ENCODE results near the gene AP1S1. TPM values are rescaled to one million over a fixed set of nuclear protein-coding genes. Genes with fewer than 3 reads are reported as not detected.

The AP1S1 gene
- total and polyA plus RNA-seq, 2 donors (not counting 1 experiment from before 2014, with no cell fraction given): 10.3 to 16.3 TPM

GRCh38 chr7:101140746-101141382 lies 13.4 kb upstream of the AP1S1 start:
- intact Hi-C loops (cut with micrococcal nuclease): loop anchor here (10.0 kb wide), 1 partner anchor 246 kb away; the partner anchor contains the start of gene ACHE
- Histone ChIP-seq H3K4me2 (replicated peaks; ENCODE audit: low read depth, low read length, poor library complexity, severe bottlenecking) (no peak overlapping the region), H3K4me3 (ENCODE audit: control extremely low read depth in 1 of 5, extremely low read depth in 1 of 5, insufficient read depth in 1 of 5, low read depth in 2 of 5, low read length in 4 of 5) (no peak overlapping the region), H3K27ac (ENCODE audit: low read length in 2 of 2) (no peak overlapping the region), H3K9me3 (ENCODE audit: control extremely low read depth in 1 of 3, control insufficient read depth in 2 of 3, insufficient read depth in 1 of 3, low read length in 2 of 3) (no peaks in the 10 kb centered on the region), H2AFZ (ENCODE audit: insufficient read depth, low read depth, low read length, poor library complexity, severe bottlenecking) (no peak overlapping the region), H3K4me1 (ENCODE audit: control insufficient read depth in 2 of 2, insufficient read depth in 2 of 2, low read length in 2 of 2) (peaks cover 0 to 10% of the 10 kb centered on the region in 2 donors), H3K9ac (ENCODE audit: low read length) (no peak overlapping the region), H3K36me3 (replicated peaks in 1 of 2; ENCODE audit: control extremely low read depth in 1 of 2, control insufficient read depth in 1 of 2, extremely low read depth in 1 of 2, insufficient read depth in 2 of 2, low read length in 1 of 2) (no peaks in the 10 kb centered on the region), H3K79me2 (ENCODE audit: control insufficient read depth, insufficient read depth, low read length) (no peaks in the 10 kb centered on the region), H4K20me1 (ENCODE audit: control insufficient read depth, insufficient read depth, low read length, poor library complexity, severe bottlenecking) (no peaks in the 10 kb centered on the region), H3K27me3 (replicated peaks in 1 of 4; ENCODE audit: control extremely low read depth in 1 of 4, control insufficient read depth in 3 of 4, insufficient read depth in 4 of 4, low read length in 3 of 4) (peaks cover 0 to 18% (median 4%) of the 10 kb centered on the region in 4 experiments)
- WGBS (ENCODE audit: insufficient coverage): 89% methylated on average over 4 of the region's 4 CpGs
- TF ChIP-seq EZH2 (IDR thresholded peaks at IDR 0.05; ENCODE audit: borderline replicate concordance, insufficient read depth, low read depth, low read length, poor library complexity, severe bottlenecking): no peak
- TF ChIP-seq CTCF (IDR thresholded peaks at IDR 0.05): no peak
- H3K27me3 Mint-ChIP-seq: peaks cover 24% of the 10 kb centered on the region
- no peak for DNase-seq
- peaks cover 13% of the 10 kb centered on the region for H3K4me1 Mint-ChIP-seq
- H3K27ac Mint-ChIP-seq: no peak overlapping the region
- ATAC-seq (ENCODE audit: low read depth): no peak
- H3K9me3 Mint-ChIP-seq (ENCODE audit: insufficient read depth): no peaks in the 10 kb centered on the region
- H3K4me3 Mint-ChIP-seq: no peak overlapping the region
- ChIA-PET CTCF (interaction anchor here (0.6 to 7.2 kb wide), 11 partner anchors 14 to 242 kb away, joined by 3 to 156 read pairs (median 3); partner anchors contain the start of genes AP1S1, PLOD3, SERPINE1 and VGF), POLR2A (no interaction called here)

GRCh38 chr7:101151908-101152651 lies 2.2 kb upstream of the AP1S1 start:
- Mint-ChIP-seq H3K9me3 (ENCODE audit: insufficient read depth) (no peaks in the 10 kb centered on the region), H3K27me3 (peaks cover 13% of the 10 kb centered on the region), H3K4me3 (no peak overlapping the region), H3K27ac (no peak overlapping the region), H3K4me1 (peaks cover 12% of the 10 kb centered on the region)
- peaks cover 10 to 16% of the 10 kb centered on the region in 2 donors for H3K4me1 ChIP-seq (ENCODE audit: control insufficient read depth in 2 of 2, insufficient read depth in 2 of 2, low read length in 2 of 2)
- POLR2A ChIA-PET: no interaction called here
- WGBS (ENCODE audit: insufficient coverage): no CpG with 5 or more reads among the region's 2 CpGs
- no peak overlapping the region for H3K4me3 ChIP-seq (ENCODE audit: control extremely low read depth in 1 of 5, extremely low read depth in 1 of 5, insufficient read depth in 1 of 5, low read depth in 2 of 5, low read length in 4 of 5)
- no peak for ATAC-seq (ENCODE audit: low read depth)
- no peaks in the 10 kb centered on the region for H3K36me3 ChIP-seq (replicated peaks in 1 of 2; ENCODE audit: control extremely low read depth in 1 of 2, control insufficient read depth in 1 of 2, extremely low read depth in 1 of 2, insufficient read depth in 2 of 2, low read length in 1 of 2)
- H2AFZ ChIP-seq (ENCODE audit: insufficient read depth, low read depth, low read length, poor library complexity, severe bottlenecking): no peak overlapping the region
- DNase-seq: no peak
- CTCF ChIA-PET: interaction anchor here (0.6 to 7.6 kb wide), 4 partner anchors 8 to 138 kb away, joined by 3 to 68 read pairs (median 12); partner anchors contain the start of gene ZNHIT1
- H3K9ac ChIP-seq (ENCODE audit: low read length): no peak overlapping the region
- peaks cover 0 to 3% (median 0%) of the 10 kb centered on the region in 4 experiments for H3K27me3 ChIP-seq (replicated peaks in 1 of 4; ENCODE audit: control extremely low read depth in 1 of 4, control insufficient read depth in 3 of 4, insufficient read depth in 4 of 4, low read length in 3 of 4)
- no peak overlapping the region for H3K27ac ChIP-seq (ENCODE audit: low read length in 2 of 2)
- H3K9me3 ChIP-seq (ENCODE audit: control extremely low read depth in 1 of 3, control insufficient read depth in 2 of 3, insufficient read depth in 1 of 3, low read length in 2 of 3): no peaks in the 10 kb centered on the region
- H3K79me2 ChIP-seq (ENCODE audit: control insufficient read depth, insufficient read depth, low read length): no peaks in the 10 kb centered on the region
- intact Hi-C loops (cut with micrococcal nuclease): no loop called here
- H4K20me1 ChIP-seq (ENCODE audit: control insufficient read depth, insufficient read depth, low read length, poor library complexity, severe bottlenecking): no peaks in the 10 kb centered on the region
- no peak overlapping the region for H3K4me2 ChIP-seq (replicated peaks; ENCODE audit: low read depth, low read length, poor library complexity, severe bottlenecking)
- TF ChIP-seq EZH2 (IDR thresholded peaks at IDR 0.05; ENCODE audit: borderline replicate concordance, insufficient read depth, low read depth, low read length, poor library complexity, severe bottlenecking) (no peak), CTCF (IDR thresholded peaks at IDR 0.05) (no peak)
